GM18526 (cell line): ENCODE measurements around the gene AGBL3.

ENCODE experiments used
- POLR2A ChIP-seq: IDR thresholded peaks from 3 replicates; pipeline ENCODE4 v1.6.1; 2011; ENCODE audit not compliant: insufficient read length; ENCODE audit errors: extremely low read depth

The AGBL3 gene

DNA sequence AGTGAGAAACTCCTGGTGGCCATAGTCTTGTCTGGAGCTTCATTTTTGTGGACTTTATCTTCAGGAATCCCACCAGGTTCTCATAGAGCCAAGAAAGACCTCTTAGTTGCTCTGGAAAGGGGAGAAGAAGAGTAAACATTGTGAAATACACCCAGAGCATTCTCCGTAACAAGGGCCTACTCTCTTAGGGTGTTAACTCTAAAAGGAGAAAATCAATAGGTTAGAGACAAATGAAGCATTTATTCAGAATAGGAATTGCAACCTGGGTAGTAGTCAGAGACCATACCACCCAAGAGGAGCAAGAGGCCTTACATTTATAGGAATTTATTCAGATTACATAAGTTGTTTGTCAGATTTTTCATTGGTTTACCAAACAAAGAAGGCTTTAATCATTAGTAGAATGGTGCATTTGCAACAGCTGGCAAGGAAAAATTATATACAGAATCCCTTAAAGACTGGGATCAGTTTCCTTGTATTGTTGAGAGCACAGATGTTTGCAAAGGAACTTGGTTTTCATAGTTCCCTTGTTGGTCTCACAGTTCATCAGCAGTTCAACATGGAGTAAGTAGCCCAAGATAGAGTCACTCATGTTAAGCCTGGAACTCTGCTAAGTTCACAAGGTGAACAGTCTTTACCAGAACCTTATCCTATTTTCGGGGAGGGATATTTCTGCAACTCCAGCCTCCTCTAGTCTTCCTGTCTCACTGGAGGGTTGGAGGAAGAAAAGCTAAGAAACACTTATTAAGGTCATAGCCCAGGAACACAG, 108.3 kb downstream of the AGBL3 start:
- no peak for TF ChIP-seq POLR2A

DNA sequence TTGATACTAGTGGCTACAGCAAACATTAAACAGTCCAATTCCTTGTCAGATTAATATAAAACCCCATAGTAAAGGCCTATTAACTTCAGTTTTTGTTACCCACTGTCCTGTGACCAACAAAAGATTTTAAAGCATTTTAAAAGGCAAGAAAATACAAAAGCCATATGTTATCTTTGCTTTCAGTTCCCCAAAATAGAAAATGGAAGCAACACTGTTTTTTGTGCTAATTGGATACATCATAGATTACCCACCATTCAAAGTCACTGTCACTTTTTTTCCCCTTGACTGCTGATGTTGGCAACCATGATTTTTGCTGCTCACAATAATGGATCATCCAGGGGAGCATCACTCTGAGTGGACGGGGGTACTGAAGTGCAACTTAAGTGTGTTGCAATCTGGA, 109.1 kb downstream of the AGBL3 start:
- no peak for TF ChIP-seq POLR2A

DNA sequence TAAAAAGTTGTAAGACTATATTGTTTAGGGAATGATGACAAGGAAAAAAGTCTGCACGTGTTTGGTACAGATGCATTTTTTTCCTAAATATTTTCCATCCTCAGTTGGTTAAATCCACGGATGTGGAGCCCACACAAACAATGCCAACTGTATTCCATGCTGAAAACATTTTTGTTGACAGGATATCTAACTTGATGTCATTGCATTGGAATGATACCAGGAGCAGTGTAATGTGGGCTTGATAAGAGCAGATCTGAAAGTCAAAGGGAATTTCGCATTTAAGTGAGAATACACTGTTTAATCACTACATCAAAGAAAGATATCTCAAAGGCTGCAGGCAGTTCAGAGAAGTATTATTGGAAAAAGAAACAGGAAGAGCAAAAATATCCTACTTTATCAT, 112.1 kb downstream of the AGBL3 start:
- no peak for TF ChIP-seq POLR2A

DNA sequence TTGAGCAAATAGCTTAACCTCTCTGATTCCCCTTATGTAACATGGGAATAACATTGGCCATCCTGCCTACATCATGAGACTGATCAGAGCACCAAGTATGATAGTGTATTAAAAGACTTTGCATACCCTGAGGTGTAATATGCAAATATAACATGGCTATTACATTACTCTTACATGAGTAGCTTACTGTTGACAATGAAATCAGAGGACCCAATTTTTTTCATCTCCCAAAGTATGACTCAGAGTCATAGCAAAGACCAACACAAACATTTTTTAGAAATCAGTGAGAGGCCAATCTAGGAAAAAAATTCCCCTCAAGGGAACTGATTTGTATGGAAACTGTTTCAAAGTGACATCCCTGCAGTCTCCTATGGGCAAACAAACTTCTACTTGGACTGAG, 114.5 kb downstream of the AGBL3 start:
- no peak for TF ChIP-seq POLR2A

DNA sequence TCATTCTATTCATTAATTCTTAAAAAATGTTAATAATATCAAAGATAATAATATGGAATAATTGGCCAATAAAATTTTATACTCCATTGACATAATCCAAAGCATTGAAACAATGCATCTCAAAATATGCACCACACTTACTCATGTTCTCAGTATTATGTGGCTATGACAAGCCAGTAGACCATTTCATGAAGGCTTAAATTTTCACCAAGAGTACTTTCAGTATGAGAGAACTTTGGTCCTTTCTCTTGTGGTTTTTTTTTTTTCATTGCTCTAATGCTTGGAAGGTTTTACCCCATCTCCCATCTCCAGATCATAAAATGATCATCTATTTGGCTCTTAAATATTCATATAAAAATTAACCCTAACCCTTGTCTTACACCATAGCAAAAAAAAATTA, 116.1 kb downstream of the AGBL3 start:
- no peak for TF ChIP-seq POLR2A

DNA sequence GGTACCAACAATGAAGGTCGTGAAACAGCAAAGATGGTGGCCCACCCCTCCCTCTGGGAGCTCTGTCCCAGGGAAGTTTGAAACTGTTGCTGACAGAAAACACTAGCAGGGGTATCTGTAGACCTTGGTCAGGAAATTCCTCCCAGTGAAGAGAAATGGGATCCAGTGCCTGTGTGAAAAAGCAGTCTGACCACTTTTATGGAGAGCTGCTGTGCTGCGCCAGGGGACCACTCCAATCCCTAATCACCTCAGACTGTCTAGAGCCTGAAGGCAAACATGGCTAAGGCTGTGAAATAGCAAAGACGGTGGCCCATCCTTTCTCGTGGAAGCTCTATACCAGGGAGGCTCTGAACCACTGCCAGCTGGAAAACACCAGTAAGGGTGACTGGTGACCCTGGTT, 123.3 kb downstream of the AGBL3 start:
- no peak for TF ChIP-seq POLR2A

DNA sequence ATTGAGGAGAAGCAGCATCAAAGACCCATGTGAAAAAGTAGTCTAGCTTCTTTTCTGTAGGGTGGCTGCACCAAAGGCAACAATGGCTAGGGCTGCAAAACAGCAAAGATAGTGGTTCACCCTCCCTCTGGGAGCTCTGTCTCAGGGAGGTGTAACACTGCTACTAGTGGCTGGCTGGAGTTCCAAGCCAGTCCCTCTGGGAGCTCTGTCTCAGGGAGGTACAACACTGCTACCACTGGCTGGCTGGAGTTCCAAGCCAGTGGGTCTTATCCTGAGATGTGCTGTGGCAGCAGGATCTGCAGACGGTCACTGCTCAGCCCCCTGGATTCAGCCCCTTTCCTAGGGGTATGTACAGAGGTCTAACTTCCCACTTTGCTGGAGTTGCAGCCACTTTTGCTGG, 123.7 kb downstream of the AGBL3 start:
- no peak for TF ChIP-seq POLR2A

DNA sequence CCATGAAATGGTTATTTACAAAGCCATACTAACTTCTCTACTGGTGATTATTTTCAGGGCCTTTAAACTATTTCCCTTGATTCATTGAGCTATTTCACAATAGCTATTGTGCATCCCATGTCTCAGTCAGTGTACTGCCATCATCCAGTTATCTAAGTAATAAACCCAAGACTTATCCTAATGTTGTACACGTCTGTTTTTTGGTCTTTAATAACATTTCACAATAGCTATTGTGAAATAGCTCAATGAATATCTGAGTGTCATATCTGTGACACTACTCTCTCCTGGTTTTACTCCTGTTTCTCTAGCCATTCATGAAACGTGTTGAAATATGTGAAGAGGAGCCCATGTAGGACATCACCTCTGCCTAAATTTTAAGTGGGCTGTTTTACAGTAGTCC, 125.1 kb downstream of the AGBL3 start:
- TF ChIP-seq POLR2A = no peak

DNA sequence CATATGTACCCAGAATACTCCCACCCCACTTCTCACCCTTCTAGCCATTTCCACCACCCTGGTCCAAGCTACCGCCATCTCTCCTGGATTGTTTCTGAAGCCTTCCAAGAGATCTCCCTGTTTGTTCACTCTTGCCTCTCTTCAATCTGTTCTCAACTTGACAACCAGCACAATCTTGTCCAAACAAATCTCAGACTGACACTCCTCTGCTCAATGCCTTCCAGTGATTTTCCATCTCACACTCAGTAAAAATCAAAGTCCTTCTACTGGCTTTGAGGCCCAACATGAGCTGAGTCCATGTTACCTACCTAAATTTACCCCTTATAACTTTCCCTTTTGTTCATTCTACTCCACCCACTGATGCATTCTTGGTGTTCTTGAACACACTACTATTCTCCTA, 128.3 kb downstream of the AGBL3 start:
- TF ChIP-seq POLR2A = no peak

DNA sequence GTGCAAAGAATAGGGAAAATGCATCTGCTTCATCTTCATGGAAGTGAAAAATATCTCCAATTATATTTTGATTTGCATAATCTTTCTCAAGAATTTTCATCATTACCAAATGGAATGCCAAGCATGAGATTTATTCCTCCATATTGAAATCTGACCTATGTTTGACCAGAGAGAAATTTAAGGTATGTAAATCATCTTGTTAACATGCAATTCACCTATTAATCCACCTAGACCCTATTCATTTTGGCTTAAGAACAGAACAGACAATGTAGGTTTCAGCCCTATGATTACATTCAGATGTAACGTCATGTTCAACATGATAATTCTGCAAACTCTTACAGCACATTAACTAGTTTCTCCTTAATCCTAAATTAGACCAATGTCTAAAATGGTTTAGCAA, 130.8 kb downstream of the AGBL3 start:
- no peak for TF ChIP-seq POLR2A

DNA sequence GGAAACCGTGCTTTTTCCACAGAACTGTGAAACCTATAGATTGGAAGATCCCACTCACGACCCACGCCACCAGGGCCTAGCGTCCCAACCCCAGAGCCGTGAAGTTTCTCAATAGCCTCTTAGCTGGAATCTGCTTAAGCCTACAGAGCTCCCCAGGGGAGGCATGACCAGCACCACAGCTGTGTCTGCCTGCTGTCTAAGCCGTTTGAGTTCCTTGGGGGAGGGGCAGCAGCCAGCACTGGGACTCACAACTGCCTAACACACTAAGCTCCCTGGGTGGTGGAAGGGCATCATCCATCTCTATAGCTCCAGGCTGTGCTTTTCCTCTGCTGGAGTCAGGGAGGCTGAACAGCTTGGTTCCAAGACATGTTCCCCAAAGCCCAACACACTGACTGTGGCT, 135.6 kb downstream of the AGBL3 start:
- TF ChIP-seq POLR2A = no peak

DNA sequence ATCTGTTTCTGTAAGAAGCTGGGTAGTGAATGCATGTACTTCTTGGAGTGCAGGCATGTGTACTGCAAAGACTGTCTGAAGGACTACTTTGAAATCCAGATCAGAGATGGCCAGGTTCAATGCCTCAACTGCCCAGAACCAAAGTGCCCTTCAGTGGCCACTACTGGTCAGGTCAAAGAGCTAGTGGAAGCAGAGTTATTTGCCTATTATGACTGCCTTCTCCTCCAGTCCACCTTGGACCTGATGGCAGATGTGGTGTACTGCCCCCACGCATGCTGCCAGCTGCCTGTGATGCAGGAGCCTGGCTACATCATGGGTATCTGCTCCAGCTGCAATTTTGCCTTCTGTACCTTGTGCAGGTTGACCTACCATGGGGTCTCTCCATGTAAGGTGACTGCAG, 142.6 kb downstream of the AGBL3 start:
- no peak for TF ChIP-seq POLR2A

DNA sequence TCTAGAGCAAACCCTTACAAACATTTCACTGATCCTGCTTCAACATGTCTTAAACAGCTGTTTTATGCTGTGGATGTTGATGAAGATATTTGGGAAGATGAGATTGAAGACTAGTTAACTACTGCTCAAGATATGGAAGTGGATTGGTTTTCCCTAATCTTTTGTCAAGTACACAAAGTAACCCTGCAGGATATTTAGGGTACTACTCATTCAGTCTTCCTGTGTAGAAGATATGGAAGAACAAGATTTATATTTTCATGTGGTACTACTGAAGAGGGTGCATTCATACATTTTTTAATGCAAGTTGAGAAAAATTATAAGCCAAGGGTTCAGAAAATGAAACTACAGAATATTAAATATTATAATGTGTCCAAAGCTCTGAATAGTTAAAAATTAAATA, 143.3 kb downstream of the AGBL3 start:
- TF ChIP-seq POLR2A = no peak

DNA sequence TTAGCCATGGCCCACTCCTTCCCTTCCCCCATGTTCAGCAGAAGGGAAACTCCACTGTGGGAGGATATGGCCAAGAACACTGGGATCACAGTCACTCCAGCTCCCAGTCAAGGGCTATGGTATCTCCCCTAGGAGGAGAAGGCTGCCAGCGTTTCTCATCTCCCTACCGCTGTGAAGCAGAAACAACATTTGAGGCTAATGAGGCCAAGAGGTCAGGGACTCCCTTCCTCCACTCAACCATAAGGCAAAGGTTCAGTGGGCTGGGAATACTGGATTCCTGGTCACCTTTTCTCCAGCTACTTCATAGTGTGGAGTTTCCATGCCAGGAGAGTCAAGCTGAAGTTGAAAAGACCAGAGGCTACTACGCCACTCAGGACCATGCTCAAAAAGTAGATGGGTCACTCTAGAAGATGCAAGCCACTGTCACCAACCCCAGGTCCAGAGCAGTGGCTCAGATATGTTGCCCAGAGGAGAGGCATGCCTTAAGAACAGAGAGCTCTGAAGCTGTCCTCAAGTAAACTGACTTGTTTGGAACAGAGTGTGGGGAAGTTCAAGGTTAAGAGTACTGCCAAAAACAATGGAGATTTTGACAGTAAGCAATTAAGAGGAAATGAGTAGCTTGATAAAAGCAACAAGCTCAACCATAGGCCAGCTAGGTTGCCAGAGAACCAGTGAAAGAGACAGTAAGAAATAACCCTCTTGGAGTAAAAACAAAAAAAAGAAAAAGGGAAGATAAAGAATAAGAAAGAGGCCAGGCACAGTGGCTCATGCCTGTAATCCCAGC, 157.8 kb downstream of the AGBL3 start:
- TF ChIP-seq POLR2A = no peak

DNA sequence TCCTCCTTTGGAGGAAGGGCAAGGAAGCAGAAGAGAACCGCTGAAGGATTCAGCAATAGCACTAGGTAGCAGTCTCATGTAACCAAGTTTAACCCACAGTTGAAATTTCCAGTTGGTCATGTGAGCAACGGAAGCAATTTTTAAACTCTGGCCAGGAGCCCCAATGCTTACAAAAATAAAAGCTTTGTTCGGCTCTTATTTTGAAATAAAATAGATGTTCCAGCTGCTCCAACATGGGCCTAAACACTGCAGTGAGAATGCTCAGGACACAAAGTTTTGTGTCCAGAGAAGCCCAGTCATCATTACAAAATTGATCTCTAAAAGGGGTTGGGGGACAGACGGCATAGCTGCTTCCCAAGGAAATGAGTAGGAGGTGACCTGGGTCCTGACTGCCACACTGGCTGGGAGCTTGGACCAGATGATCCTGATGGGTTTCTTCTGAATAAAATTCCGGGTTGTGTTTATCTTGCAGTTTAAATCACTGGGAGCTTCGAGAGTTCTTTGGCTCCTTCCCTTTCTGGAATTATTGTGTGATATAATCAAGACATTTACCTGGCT, 161.1 kb downstream of the AGBL3 start:
- TF ChIP-seq POLR2A = no peak
